Trophoblast cell (in vitro differentiated cells and primary cell): ENCODE data around the gene FAM107B.
A peak's percentile ranks its signal among the peaks of the same experiment; 100 is the strongest.

Experiments
- DNase-seq, 2 donors: peaks; one replicate each; pipeline ENCODE4 v3.0.0-alpha.2; 2016
- H2AFZ ChIP-seq: 2 replicates; pipeline ENCODE4 v1.6.1; 2013; ENCODE audit warnings: low read length, moderate library complexity, mild to moderate bottlenecking; ENCODE audit not compliant: insufficient read depth, poor library complexity
- H2AK5ac ChIP-seq: 2 replicates; pipeline ENCODE4 v1.6.1; 2013; ENCODE audit warnings: mild to moderate bottlenecking, low read length
- H2BK120ac ChIP-seq: 2 replicates; pipeline ENCODE4 v1.6.1; 2013; ENCODE audit warnings: low read length, mild to moderate bottlenecking, moderate library complexity; ENCODE audit not compliant: insufficient read depth, poor library complexity
- H2BK12ac ChIP-seq: 2 replicates; pipeline ENCODE4 v1.6.1; 2013; ENCODE audit warnings: mild to moderate bottlenecking, low read length, moderate library complexity
- H2BK5ac ChIP-seq: 2 replicates; pipeline ENCODE4 v1.6.1; 2013; ENCODE audit warnings: low read length, low read depth, moderate library complexity, mild to moderate bottlenecking; ENCODE audit not compliant: poor library complexity
- H3K14ac ChIP-seq: 2 replicates; pipeline ENCODE4 v1.6.1; 2013; ENCODE audit warnings: mild to moderate bottlenecking, low read length
- H3K18ac ChIP-seq: 2 replicates; pipeline ENCODE4 v1.6.1; 2013; ENCODE audit warnings: mild to moderate bottlenecking, low read length
- H3K23ac ChIP-seq: 2 replicates; pipeline ENCODE4 v1.6.1; 2013; ENCODE audit warnings: low read length
- H3K27ac ChIP-seq: 2 replicates; pipeline ENCODE4 v1.5.1; 2013; ENCODE audit warnings: low read depth, mild to moderate bottlenecking, inconsistent platforms, low read length, moderate library complexity
- H3K27me3 ChIP-seq: 2 replicates; pipeline ENCODE4 v1.6.1; 2013; ENCODE audit warnings: inconsistent platforms, mild to moderate bottlenecking, low read length, moderate library complexity; ENCODE audit not compliant: insufficient read depth
- H3K36me3 ChIP-seq, 2 experiments: 1 replicate in 1 of 2; 2 replicates in 1 of 2; pipeline ENCODE4 v1.6.1; 2013; ENCODE audit warnings: low read length in 2 of 2, mild to moderate bottlenecking in 2 of 2, moderate library complexity in 1 of 2; ENCODE audit not compliant: insufficient read depth in 2 of 2, control insufficient read depth in 1 of 2
- H3K4ac ChIP-seq: 2 replicates; pipeline ENCODE4 v1.6.1; 2013; ENCODE audit warnings: low read depth, mild to moderate bottlenecking, low read length, moderate library complexity
- H3K4me1 ChIP-seq, 2 experiments: 1 replicate in 1 of 2; 2 replicates in 1 of 2; pipeline ENCODE4 v1.6.1; 2013; ENCODE audit warnings: low read length in 2 of 2, mild to moderate bottlenecking in 2 of 2, moderate library complexity in 1 of 2; ENCODE audit not compliant: insufficient read depth in 2 of 2, control insufficient read depth in 1 of 2
- H3K4me2 ChIP-seq: 2 replicates; pipeline ENCODE4 v1.6.1; 2013; ENCODE audit warnings: inconsistent platforms, mild to moderate bottlenecking, low read length, moderate library complexity
- H3K4me3 ChIP-seq: 2 replicates; pipeline ENCODE4 v1.5.1; 2013; ENCODE audit warnings: mild to moderate bottlenecking, low read depth, low read length, inconsistent platforms
- H3K79me1 ChIP-seq: one replicate; pipeline ENCODE4 v1.6.1; 2013; ENCODE audit warnings: low read length
- H3K79me2 ChIP-seq: 2 replicates; pipeline ENCODE4 v1.6.1; 2013; ENCODE audit warnings: low read length, mild to moderate bottlenecking; ENCODE audit not compliant: control insufficient read depth, insufficient read depth, poor library complexity
- H3K9ac ChIP-seq: 2 replicates; pipeline ENCODE4 v1.6.1; 2013; ENCODE audit warnings: mild to moderate bottlenecking, low read length
- H3K9me3 ChIP-seq: 2 replicates; pipeline ENCODE4 v1.6.1; 2013; ENCODE audit warnings: low read depth, mild to moderate bottlenecking, control low read depth, inconsistent platforms, low read length; ENCODE audit not compliant: insufficient read depth
- H4K12ac ChIP-seq: 2 replicates; pipeline ENCODE4 v1.6.1; 2013; ENCODE audit warnings: low read depth, mild to moderate bottlenecking, low read length, moderate library complexity
- H4K8ac ChIP-seq: 2 replicates; pipeline ENCODE4 v1.6.1; 2013; ENCODE audit warnings: low read depth, mild to moderate bottlenecking, low read length, moderate library complexity
- H4K91ac ChIP-seq: one replicate; pipeline ENCODE4 v1.6.1; 2013; ENCODE audit warnings: low read depth, mild to moderate bottlenecking, low read length, moderate library complexity
- WGBS: extraction: QIAGEN DNeasy Blood & Tissue Kit; methylation state at CpG from one replicate; pipeline ENCODE4 v1.1.7; 2013; ENCODE audit warnings: missing lambda C conversion rate; ENCODE audit not compliant: insufficient read length, insufficient coverage; ENCODE audit errors: extremely low coverage; 5-methylcytosine and 5-hydroxymethylcytosine counted together

The FAM107B gene

DNA sequence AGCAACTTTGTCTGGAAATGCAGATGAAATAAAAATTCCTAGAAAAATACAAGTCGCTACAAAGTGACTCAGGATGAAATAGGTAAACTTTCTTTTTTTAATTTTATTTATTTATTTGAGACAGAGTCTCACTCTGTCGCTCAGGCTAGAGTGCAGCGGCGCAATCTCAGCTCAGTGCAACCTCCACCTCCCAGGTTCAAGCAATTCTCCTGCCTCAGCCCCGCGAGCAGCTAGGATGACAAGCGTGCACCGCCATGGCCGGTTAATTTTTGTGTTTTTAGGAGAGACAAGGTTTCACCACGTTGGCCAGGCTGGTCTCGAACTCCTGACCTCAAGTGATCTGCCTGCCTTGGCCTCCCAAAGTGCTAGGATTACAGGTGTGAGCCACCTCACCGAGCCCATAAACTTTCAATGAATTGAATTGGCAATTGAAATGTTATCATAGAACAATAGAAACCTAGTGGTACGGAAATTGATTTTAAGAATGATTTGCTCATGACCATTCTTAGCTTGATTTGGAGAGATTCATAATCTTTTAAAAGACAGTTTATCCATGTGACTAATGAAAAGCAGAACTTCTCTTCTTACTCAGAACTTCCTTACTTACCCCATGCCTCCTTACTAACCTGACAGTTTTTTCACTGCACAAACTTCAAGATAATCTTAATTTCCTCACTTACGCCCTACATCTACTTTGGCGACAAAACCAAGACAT lies 161.7 kb downstream of the FAM107B start:
- Histone ChIP-seq H3K23ac (no peak overlapping the region), H4K91ac (no peak overlapping the region)
- 100% methylated on average over 2 of the region's 15 CpGs for WGBS

DNA sequence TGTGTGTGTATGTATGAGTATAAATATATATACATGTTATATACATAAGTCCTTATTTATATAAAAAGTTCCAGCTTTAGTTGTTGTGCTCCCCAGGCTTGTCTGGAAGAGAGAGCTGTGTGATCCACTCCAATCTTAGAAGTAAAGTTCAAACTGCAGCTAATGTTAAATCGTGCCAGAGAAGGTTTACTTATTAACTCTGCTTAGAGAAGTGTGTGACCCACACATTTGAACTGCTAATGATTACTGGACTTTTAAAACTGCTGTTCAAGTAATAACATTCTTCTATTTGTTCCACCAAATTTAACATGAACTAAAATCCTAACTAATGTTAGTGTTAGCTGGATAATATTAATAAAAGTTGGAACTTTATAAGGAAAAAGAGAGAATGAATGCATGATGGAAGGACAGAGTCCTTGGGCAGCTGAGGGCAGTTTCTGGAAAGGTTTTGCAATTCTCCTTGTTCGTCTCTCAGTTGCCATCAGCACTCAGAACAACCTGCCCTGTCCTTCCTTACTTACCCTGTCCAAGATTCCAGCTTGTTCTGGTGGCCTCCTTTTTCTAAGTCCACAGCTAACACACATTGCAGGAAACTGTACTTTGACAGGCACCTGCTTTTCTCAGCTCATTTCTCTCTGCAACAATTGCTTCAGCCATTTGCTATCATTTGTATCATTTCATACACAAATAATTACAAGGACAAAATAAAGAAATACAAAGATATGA lies 162.6 kb downstream of the FAM107B start:
- Histone ChIP-seq H3K23ac (no peak overlapping the region), H3K4me3 (no peak overlapping the region), H2BK120ac (no peak overlapping the region), H3K4me1 (peaks cover 3% of the 10 kb centered on the region in 2 experiments), H3K4me2 (no peak overlapping the region), H3K4ac (no peak overlapping the region), H3K14ac (no peak overlapping the region), H4K12ac (no peak overlapping the region), H3K79me1 (peaks cover 2% of the 10 kb centered on the region), H2BK5ac (no peak overlapping the region), H3K18ac (no peak overlapping the region), H3K79me2 (no peaks in the 10 kb centered on the region), H4K91ac (no peak overlapping the region), H3K9ac (no peak overlapping the region), H4K8ac (no peak overlapping the region), H3K27ac (no peak overlapping the region), H2AFZ (no peak overlapping the region), H2AK5ac (no peak overlapping the region), H2BK12ac (no peak overlapping the region), H3K36me3 (no peaks in the 10 kb centered on the region), H3K27me3 (no peaks in the 10 kb centered on the region), H3K9me3 (no peaks in the 10 kb centered on the region)
- WGBS: no CpG with 5 or more reads among the region's 2 CpGs
- DNase-seq: no peak

More for the DNA sequence above, 161.7 kb downstream of the FAM107B start:
- H3K4me3 ChIP-seq: no peak overlapping the region
- H3K79me2 ChIP-seq: no peaks in the 10 kb centered on the region
- no peak overlapping the region for H3K27ac ChIP-seq
- no peak overlapping the region for H3K14ac ChIP-seq
- no peak overlapping the region for H4K8ac ChIP-seq
- no peaks in the 10 kb centered on the region for H3K36me3 ChIP-seq
- H3K9ac ChIP-seq: no peak overlapping the region
- H3K18ac ChIP-seq: no peak overlapping the region
- no peak overlapping the region for H2BK12ac ChIP-seq
- H3K4me1 ChIP-seq: peaks cover 3% of the 10 kb centered on the region in 2 experiments
- no peak overlapping the region for H2AK5ac ChIP-seq
- no peaks in the 10 kb centered on the region for H3K9me3 ChIP-seq
- H2BK5ac ChIP-seq: no peak overlapping the region
- no peak overlapping the region for H2BK120ac ChIP-seq
- no peak overlapping the region for H4K12ac ChIP-seq
- no peak overlapping the region for H3K4ac ChIP-seq
- H3K4me2 ChIP-seq: no peak overlapping the region
- H2AFZ ChIP-seq: no peak overlapping the region
- H3K27me3 ChIP-seq: no peaks in the 10 kb centered on the region
- no peak for DNase-seq
- peaks cover 2% of the 10 kb centered on the region for H3K79me1 ChIP-seq

DNA sequence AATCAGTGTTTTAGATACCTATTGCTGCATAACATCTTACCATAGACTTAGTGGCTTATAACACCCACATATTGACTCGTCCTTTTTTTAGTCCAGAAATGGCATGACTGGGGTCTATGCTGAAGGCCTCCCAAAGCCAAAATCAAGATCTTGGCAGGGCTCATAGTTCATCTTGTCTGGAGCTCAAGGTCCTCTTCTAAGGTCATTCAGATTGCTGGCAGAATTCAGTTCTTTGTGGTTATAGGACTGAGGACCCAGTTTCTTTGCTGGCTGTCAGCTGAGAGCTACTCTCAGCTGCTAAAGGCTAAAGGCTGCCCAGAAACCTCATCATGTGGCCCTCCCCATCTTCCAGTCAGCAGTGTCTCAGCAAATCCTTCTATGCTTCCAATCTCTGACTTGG lies 165.5 kb downstream of the FAM107B start:
- H3K4me3 ChIP-seq: no peak overlapping the region
- no peak overlapping the region for H4K12ac ChIP-seq
- no peak overlapping the region for H3K4me2 ChIP-seq
- peaks cover 8% of the 10 kb centered on the region for H3K79me1 ChIP-seq
- H3K36me3 ChIP-seq: no peaks in the 10 kb centered on the region
- WGBS: no CpG with 5 or more reads among the region's 1 CpG
- H3K9ac ChIP-seq: no peak overlapping the region
- H3K4ac ChIP-seq: no peak overlapping the region
- H3K27me3 ChIP-seq: no peaks in the 10 kb centered on the region
- no peak overlapping the region for H3K27ac ChIP-seq
- H3K4me1 ChIP-seq: peaks cover 8 to 10% of the 10 kb centered on the region in 2 experiments
- H2BK12ac ChIP-seq: no peak overlapping the region
- H3K23ac ChIP-seq: no peak overlapping the region
- no peaks in the 10 kb centered on the region for H3K79me2 ChIP-seq
- H2AK5ac ChIP-seq: no peak overlapping the region
- DNase-seq: no peak
- H3K18ac ChIP-seq: no peak overlapping the region
- H2BK120ac ChIP-seq: no peak overlapping the region
- H2BK5ac ChIP-seq: no peak overlapping the region
- no peak overlapping the region for H3K14ac ChIP-seq
- no peak overlapping the region for H4K91ac ChIP-seq
- H3K9me3 ChIP-seq: no peaks in the 10 kb centered on the region
- H2AFZ ChIP-seq: no peak overlapping the region
- H4K8ac ChIP-seq: no peak overlapping the region

DNA sequence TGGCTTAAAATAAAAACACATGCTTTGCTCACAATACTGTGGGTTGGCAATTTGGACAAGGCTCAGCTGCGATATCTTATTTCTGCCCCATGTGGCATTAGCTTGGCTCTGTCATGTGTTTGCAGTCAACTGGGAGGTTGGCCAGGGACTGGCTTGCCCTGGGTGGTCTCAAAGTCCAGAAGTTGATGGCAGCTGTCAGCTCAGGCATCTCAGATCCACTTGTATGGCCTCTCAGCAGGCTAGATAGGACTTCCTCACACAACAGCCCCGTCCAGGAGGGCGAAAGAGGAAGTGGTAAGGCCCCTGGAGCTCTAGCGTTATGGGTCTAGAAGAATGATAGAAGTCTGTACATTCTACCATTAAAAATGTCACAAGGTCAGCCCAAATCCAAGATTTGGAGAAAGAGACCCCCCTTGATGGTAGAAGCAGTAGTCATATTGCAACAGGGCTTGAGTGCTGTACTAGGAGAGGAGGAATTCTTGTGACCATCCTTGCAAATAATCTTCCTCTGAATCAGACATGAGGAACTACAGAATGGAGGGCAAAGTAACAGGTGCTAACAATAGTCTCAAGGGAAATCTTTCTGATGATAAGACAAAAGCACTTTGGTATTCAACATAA lies 166.2 kb downstream of the FAM107B start:
- Histone ChIP-seq H3K36me3 (no peaks in the 10 kb centered on the region), H2BK120ac (no peak overlapping the region), H4K12ac (no peak overlapping the region), H3K4ac (no peak overlapping the region), H3K27me3 (no peaks in the 10 kb centered on the region), H3K9ac (no peak overlapping the region), H3K79me1 (peaks cover 13% of the 10 kb centered on the region), H3K9me3 (no peaks in the 10 kb centered on the region), H3K18ac (peak overlapping the region; percentile 11), H3K4me2 (no peak overlapping the region), H3K4me1 (peaks cover 8 to 11% of the 10 kb centered on the region in 2 experiments), H2BK12ac (peak overlapping the region; percentile 65), H2AK5ac (peak overlapping the region; percentile 18), H2BK5ac (no peak overlapping the region), H3K79me2 (peaks cover 2% of the 10 kb centered on the region), H4K8ac (no peak overlapping the region), H3K14ac (no peak overlapping the region), H4K91ac (no peak overlapping the region), H3K4me3 (no peak overlapping the region), H3K23ac (no peak overlapping the region), H2AFZ (no peak overlapping the region), H3K27ac (no peak overlapping the region)
- no CpG with 5 or more reads among the region's 4 CpGs for WGBS
- no peak for DNase-seq
